ENCODE data around the gene PSD4.

The PSD4 gene

GRCh38 chr2:113240915-113241911, 67.4 kb downstream of the PSD4 start:
- TF ChIP-seq SPI1 (IDR thresholded peaks at IDR 0.05; ENCODE audit: borderline replicate concordance, low read depth) (no peak), REST (IDR thresholded peaks at IDR 0.05; ENCODE audit: insufficient replicate concordance, low read depth) (no peak), CTCF (IDR thresholded peaks at IDR 0.05; ENCODE audit: insufficient read depth, low read length) (no peak), POLR2AphosphoS5 (IDR thresholded peaks at IDR 0.05; ENCODE audit: low read depth) (no peak), GABPA (IDR thresholded peaks at IDR 0.05; ENCODE audit: low read depth) (no peak)
- H3K27me3 ChIP-seq (ENCODE audit: insufficient read depth, poor library complexity, severe bottlenecking): no peaks in the 10 kb centered on the region
- peak in 1 of 2 experiments; percentile 60 for DNase-seq (ENCODE audit: low read depth in 1 of 2, low spot score in 1 of 2)
- no peak overlapping the region for H3K4me3 ChIP-seq (replicated peaks; ENCODE audit: insufficient read depth, low read length)
- no peak overlapping the region for H3K27ac ChIP-seq (replicated peaks)

GRCh38 chr2:113242327-113242726, 68.6 kb downstream of the PSD4 start:
- H3K27ac ChIP-seq (replicated peaks): no peak overlapping the region
- H3K27me3 ChIP-seq (ENCODE audit: insufficient read depth, poor library complexity, severe bottlenecking): no peaks in the 10 kb centered on the region
- no peak overlapping the region for H3K4me3 ChIP-seq (replicated peaks; ENCODE audit: insufficient read depth, low read length)
- DNase-seq (ENCODE audit: low read depth in 1 of 2, low spot score in 1 of 2): no peak
- TF ChIP-seq CTCF (IDR thresholded peaks at IDR 0.05; ENCODE audit: insufficient read depth, low read length): no peak
- TF ChIP-seq GABPA (IDR thresholded peaks at IDR 0.05; ENCODE audit: low read depth): no peak
- no peak for TF ChIP-seq SPI1 (IDR thresholded peaks at IDR 0.05; ENCODE audit: borderline replicate concordance, low read depth)
- no peak for TF ChIP-seq REST (IDR thresholded peaks at IDR 0.05; ENCODE audit: insufficient replicate concordance, low read depth)
- no peak for TF ChIP-seq POLR2AphosphoS5 (IDR thresholded peaks at IDR 0.05; ENCODE audit: low read depth)

- H3K27me3 ChIP-seq (ENCODE audit: insufficient read depth, poor library complexity, severe bottlenecking): no peaks in the 10 kb centered on the region
- no peak overlapping the region for H3K27ac ChIP-seq (replicated peaks)
- TF ChIP-seq POLR2AphosphoS5 (IDR thresholded peaks at IDR 0.05; ENCODE audit: low read depth) (no peak), CTCF (IDR thresholded peaks at IDR 0.05; ENCODE audit: insufficient read depth, low read length) (no peak), GABPA (IDR thresholded peaks at IDR 0.05; ENCODE audit: low read depth) (no peak), SPI1 (IDR thresholded peaks at IDR 0.05; ENCODE audit: borderline replicate concordance, low read depth) (no peak), REST (IDR thresholded peaks at IDR 0.05; ENCODE audit: insufficient replicate concordance, low read depth) (no peak)
- no peak overlapping the region for H3K4me3 ChIP-seq (replicated peaks; ENCODE audit: insufficient read depth, low read length)
- DNase-seq (ENCODE audit: low read depth in 1 of 2, low spot score in 1 of 2): no peak
These were observed 71.5 kb downstream of the PSD4 start for GRCh38 chr2:113245276-113245711.
